Renal cortex interstitium (tissue), 11 donors: ENCODE data around the gene RALA. TPM values are rescaled to one million over a fixed set of nuclear protein-coding genes. Genes with fewer than 3 reads are reported as not detected.

Experiments
- DNase-seq, 11 donors: peaks; one replicate each; pipeline ENCODE4 v3.0.0-alpha.2; 2013; ENCODE audit warnings: low read depth in 9 of 11, low spot score in 4 of 11; ENCODE audit errors: extremely low read depth in 1 of 11
- polyA plus RNA-seq, 3 donors: library from polyadenylated mRNA; unstranded; fragments of 120-200 nt; gene quantifications; one replicate each; pipeline ENCODE4 v1.2.1, GENCODE V29; 2013; ENCODE audit not compliant: insufficient read length in 3 of 3

The RALA gene
- polyA plus RNA-seq, 3 donors, result 61.8 to 86.3 (median 73.3) TPM

DNA sequence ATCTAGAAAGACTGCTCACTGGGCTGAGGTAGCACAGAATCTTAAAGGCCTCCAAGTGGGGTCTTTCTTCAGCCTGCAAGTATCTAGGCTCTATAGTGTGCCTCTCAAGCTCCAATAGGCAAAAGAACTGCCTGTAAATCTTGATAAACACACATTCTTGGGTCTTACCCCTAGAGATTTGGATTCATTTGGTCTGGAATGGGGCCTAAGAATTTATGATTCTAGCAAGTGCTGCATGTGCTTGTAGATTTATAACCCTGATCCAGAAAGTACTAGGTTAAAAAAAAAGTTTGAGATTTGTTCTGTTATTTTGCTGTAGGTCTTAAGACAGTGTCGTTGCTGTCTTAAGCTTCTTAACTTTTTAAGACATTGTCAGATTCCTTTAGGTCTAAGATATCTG is 74.1 kb downstream of the RALA start:
- DNase-seq, result no peak

GRCh38 chr7:39700165-39700564 is 76.8 kb downstream of the RALA start:
- DNase-seq, result no peak

DNA sequence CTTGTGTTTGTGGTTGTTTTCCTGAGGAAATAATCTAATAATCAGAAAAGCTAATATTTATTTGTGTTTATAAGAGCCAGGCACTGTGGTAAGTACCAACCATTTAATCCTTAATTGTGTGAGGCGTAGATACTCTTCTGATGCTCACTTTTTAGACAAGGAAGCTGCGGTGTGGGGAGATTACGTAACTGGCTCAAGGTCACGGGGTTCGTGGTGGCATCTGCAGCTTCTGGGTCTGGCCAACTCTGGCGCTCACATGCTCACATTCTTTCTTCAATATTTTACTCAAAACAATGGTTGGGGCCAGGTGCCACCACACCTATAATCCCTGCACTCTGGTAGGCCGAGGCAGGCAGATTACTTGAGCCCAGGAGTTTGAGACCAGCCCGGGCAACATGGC is 77.6 kb downstream of the RALA start:
- DNase-seq, result no peak

DNA sequence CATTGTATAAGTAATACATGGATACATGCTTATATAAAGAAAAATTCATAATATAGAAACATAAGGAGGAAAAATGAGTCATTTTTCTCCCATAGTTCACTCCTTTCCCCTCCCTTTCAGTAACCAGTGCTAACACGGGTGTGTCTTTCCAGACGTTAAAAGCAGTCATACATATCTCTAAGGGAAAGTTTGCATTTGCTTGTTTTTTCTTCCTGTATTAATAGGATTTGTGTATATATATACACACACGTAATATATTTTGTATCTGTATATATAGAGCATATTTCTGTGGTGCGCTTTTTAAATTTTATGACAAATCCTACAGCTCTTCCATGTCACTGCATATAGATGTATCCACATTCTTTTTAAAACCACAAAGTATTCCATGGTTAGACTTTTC is 78.8 kb downstream of the RALA start:
- DNase-seq, result no peak

- DNase-seq, result no peak
These were observed 79.8 kb downstream of the RALA start for GRCh38 chr7:39703144-39703543.

- DNase-seq, result no peak
These were observed 85.7 kb downstream of the RALA start for GRCh38 chr7:39709029-39709428.

- peak in 10 of 11 donors; percentile 42 to 89 (median 68) for DNase-seq
These were observed 86.5 kb downstream of the RALA start for GRCh38 chr7:39709768-39710311.

GRCh38 chr7:39712751-39713150 is 89.4 kb downstream of the RALA start:
- DNase-seq, result no peak

GRCh38 chr7:39714447-39715091 is 91.2 kb downstream of the RALA start:
- DNase-seq, result no peak

DNA sequence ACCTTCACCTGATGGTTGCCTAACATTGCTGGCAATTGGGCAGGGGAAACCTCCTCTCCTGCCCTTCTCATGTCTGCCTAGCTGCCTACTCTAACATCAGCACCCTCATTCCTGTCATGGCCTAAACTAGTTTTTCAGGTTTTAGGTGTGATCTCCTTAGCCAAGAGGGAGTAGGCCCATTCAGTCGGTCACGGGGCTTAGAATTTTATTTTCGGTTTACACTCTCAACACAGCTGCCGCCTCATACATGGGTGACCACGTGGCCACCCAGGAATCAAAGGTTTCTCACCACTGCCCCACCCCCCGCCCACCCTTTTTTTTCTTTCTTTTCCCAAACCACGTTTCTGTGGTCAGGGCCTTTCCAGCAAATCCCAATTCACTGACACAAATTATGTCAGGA is 97.2 kb downstream of the RALA start:
- DNase-seq, result peak in 8 of 11 donors; percentile 13 to 57 (median 38)

- no peak for DNase-seq
These were observed 98.0 kb downstream of the RALA start for GRCh38 chr7:39721345-39721744.

DNA sequence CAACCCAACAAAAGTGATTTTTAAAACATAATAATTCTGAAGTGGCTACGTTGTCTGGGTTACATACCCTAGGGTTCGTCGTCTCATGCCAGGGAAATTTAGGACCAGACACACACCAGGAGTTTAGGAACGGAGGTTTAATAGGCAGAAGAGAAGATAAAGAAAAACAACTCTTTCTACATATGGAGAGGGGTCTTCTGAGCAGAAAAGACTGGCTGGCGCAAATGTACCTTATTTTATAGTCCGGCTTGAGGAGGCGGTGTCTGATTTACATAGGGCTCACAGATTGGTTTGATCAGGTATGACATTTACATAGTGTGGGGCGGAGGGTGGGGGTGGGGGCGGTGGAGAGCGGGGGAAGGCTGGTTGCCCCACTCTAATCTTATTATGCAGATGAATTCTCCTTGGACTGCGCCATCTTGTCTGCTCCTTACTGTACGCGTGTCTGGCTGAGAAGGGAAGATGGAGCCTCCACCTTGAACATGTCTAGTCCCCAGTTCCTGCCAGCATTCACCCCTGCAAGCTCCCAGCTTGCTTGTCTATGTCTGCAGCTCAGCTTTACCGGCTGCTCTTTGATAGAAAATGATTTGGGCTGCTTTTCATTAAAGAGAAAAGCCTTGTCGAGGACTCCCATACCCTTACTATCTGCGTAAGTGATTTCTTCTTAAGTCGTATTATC is 98.7 kb downstream of the RALA start:
- DNase-seq, result no peak

- DNase-seq, result no peak
These were observed 104.0 kb downstream of the RALA start for GRCh38 chr7:39727231-39728012.

DNA sequence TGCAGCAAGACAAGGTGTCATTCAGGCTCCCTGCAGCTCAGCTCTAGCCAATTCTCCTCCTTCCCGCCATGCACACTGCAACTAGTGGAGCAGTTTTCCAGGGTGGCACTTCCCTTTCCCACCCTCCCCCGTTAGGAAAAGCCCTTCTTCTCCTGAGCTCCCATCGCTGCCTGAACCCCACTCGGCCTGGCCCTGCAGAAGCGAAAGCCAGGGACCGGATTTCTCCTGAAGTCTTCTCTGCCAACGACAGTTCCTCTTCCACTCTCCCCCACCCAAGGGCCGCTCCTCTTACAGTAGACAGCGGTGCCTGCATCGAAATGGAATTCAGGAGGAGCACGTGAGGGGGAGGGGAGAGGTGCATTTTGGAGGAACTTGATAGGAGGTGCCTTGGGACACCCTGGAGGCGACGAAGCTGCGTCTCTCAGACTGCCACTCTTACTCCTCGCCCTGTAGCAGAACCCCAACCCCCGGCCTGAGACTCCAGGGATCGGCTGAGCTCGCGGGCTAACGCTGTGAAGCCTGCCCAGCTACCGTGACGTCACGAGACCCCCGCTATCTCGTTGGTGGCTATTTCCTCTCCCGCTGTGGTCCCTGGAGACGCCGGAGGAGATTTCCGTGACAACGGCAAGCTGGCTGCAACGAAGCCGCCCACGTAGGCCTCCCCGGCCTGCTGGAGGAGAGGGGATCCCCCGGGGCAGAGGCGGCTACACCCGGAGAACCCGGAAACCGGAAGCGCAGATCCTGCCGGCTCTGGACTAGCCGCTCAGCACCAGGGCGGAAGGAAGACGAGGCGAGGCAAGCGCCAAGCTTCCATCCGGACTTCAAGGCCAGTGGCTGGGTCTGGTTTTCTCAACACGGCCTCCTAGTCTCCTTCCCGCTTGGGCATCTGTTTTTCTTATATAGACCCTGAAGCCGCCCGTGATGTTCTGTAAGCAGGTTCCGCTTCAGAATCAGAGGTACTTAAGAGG is 109.7 kb downstream of the RALA start:
- DNase-seq, result peak; percentile 90 to 96 (median 93)

DNA sequence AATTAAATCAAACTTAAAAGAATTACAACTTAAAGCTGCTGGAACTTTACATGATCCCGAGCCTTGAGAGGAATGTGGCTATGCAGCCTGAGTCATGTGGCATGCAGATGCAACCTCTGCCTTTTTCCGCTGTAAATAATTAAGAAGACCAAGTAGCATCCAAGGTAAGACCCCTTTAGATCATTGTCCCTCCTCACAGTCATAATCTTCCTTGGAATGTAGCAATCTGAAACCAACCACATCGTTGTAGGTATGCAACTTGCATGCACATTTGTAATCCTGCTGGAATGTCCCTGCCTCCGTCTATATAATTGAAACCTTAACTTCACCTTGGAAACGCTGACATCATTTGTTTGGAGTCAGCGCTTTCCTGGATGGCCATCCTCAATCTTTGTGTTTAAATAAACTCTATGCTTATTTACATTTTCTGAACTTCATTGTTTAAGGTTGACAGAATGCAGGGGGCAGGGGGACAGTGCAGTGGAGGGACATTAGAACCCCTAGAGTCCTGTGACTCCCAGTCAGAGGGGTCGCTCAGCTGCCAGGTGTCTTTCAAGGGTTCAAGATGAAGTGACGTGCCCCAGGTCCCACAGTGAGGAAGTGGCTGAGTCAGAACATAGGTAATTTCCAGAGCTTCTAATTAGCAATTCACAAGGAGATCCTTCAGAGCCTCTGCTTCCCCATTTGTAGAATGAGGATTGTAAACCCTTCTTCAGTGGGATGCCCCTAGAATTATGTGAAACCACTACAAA is 110.7 kb downstream of the RALA start:
- DNase-seq, result peak in 5 of 11 donors; percentile 16 to 48 (median 34)

DNA sequence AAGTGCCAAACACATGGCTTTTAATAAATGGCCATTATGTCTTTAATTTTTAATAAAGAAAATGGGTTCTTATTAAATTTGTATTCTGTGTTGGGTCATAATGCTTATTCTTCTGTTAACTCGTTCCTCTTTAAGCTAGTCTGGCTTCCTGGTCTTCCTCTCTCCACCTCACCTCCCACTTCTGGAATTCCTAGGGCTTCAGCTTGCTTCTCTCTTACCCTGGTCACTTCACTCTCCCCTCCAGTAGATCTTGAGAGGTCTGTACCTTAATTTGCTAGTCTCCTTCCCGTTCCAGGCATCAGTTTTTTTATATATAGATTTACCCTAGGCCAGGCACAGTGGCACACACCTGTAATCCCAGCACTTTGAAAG is 111.2 kb downstream of the RALA start:
- DNase-seq, result no peak

- no peak for DNase-seq
These were observed 112.5 kb downstream of the RALA start for GRCh38 chr7:39735903-39736302.

DNA sequence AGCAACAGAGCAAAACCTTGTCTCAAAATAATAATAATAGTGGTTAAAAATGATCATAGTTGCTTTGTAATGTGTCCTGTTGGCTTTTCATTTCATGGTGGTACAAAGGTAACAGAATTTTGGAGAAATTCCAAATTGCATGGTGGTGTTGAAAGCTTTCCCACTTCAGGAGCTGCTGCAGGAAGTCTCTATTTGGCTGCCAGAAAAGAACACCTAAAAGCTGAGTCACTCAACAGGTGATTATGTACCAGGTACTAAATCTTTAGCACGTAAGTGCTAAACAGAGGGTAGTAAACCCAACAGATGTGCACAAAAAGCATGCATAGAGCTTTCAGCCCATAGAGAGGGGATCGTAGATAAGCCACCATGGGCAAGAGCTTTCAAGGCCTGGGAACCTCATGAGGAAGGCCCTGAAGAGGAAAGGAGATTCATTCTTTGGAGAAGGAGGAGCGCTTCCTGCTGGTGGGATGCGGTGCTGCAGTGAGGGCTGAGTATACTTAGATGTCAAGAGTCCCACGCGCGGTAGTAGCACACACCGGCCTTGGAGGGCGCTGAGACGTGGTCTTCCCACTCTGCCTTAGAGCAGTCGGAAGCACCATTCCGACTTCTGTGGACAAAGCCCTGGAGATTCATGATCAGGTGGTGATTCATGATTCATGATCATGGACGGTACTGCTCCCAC is 118.7 kb downstream of the RALA start:
- no peak for DNase-seq
